Prostate gland (tissue), 2 donors: Measurements from ENCODE around the gene MAP2K1. TPM values are rescaled to one million over a fixed set of nuclear protein-coding genes. Genes with fewer than 3 reads are reported as not detected.

Source experiments
- DNase-seq: peaks from one replicate; pipeline ENCODE4 v3.0.0-alpha.2; 2019; ENCODE audit warnings: low spot score
- H3K27ac ChIP-seq, 2 donors: fragments of 200-600 bp; sonication (generic); 2 replicates each; pipeline ENCODE4 v1.5.1; 2017 to 2019
- H3K27me3 ChIP-seq: fragments of 200-600 bp; sonication (generic); replicated peaks from 2 replicates; pipeline ENCODE4 v1.5.1; 2019; ENCODE audit not compliant: insufficient read depth
- H3K36me3 ChIP-seq, 2 donors: fragments of 200-600 bp; sonication (generic); 1 replicate in 1 of 2; 2 replicates in 1 of 2; pipeline versions ENCODE4 v1.5.1 to v1.8.1; 2017 to 2019
- H3K4me1 ChIP-seq: fragments of 200-600 bp; sonication (generic); replicated peaks from 2 replicates; pipeline ENCODE4 v1.5.1; 2019
- H3K4me3 ChIP-seq, 2 donors: fragments of 200-600 bp; sonication (generic); 2 replicates each; pipeline ENCODE4 v1.5.1; 2017 to 2019
- H3K9me3 ChIP-seq: fragments of 200-600 bp; sonication (generic); 2 replicates; pipeline ENCODE4 v1.5.1; 2017
- POLR2A ChIP-seq: fragments of 450-650 bp; IDR thresholded peaks from one replicate; pipeline ENCODE4 v1.6.1; 2016; ENCODE audit warnings: antibody characterized with exemption, mild to moderate bottlenecking
- POLR2AphosphoS5 ChIP-seq: sonication (generic); formaldehyde crosslinking; IDR thresholded peaks from one replicate; pipeline ENCODE4 v1.6.1; 2017; ENCODE audit warnings: antibody characterized with exemption
- WGBS: methylation state at CpG from one replicate; pipeline ENCODE4 v1.1.5; 2018; 5-methylcytosine and 5-hydroxymethylcytosine counted together
- intact Hi-C: fragments of 100-400 bp; cut with DNase I; formaldehyde crosslinking; loops from one replicate; pipeline ENCODE4 v1.14.2; 2022
- total RNA-seq, 2 donors: library from RNA; depleted of rRNA; stranded (reverse); fragments of >200 nt; gene quantifications; one replicate each; pipeline ENCODE4 v1.1.0, GENCODE V29; 2016
- TF ChIP-seq, protein P1 (sequence below), 4 experiments: fragments of 200-600 bp in 2 of 4; fragments of 450-650 bp in 2 of 4; sonication (generic) in 2 of 4; IDR thresholded peaks; 1 replicate in 3 of 4; 2 replicates in 1 of 4; pipeline ENCODE4 v1.5.1; 2016 to 2019; ENCODE audit warnings: antibody characterized with exemption in 4 of 4, mild to moderate bottlenecking in 2 of 4, moderate library complexity in 2 of 4

The MAP2K1 gene
- total RNA-seq, 2 donors from 2014 or later: 28.0 to 29.0 TPM

DNA sequence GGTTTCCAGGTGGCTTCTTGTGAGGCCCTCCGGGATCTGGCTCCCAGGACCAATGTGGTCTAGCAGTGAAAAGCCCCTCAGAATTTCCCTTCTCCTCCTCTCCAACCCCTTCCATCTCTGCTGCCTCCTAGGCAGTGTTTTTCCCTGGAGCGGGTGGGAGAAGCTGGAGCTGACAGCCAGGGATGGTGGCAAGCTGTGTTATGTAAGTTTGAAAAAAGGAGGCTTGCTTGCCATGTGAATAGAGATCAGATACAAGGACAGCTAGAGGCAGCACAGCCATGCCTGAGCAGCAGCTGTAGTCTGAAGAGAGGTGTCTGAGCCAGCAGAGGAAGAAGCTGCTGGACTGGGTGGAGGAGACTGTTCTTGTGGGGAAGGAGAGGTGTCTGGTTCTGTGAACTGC, 90.3 kb downstream of the MAP2K1 start:
- no peaks in the 10 kb centered on the region for H3K9me3 ChIP-seq
- no peaks in the 10 kb centered on the region for H3K27me3 ChIP-seq
- intact Hi-C loops: no loop called here
- H3K27ac ChIP-seq: no peak overlapping the region
- no peaks in the 10 kb centered on the region for H3K4me1 ChIP-seq
- DNase-seq: no peak
- no peak overlapping the region for H3K4me3 ChIP-seq
- 97% methylated on average over 2 of the region's 2 CpGs for WGBS
- TF ChIP-seq, protein P1, sequence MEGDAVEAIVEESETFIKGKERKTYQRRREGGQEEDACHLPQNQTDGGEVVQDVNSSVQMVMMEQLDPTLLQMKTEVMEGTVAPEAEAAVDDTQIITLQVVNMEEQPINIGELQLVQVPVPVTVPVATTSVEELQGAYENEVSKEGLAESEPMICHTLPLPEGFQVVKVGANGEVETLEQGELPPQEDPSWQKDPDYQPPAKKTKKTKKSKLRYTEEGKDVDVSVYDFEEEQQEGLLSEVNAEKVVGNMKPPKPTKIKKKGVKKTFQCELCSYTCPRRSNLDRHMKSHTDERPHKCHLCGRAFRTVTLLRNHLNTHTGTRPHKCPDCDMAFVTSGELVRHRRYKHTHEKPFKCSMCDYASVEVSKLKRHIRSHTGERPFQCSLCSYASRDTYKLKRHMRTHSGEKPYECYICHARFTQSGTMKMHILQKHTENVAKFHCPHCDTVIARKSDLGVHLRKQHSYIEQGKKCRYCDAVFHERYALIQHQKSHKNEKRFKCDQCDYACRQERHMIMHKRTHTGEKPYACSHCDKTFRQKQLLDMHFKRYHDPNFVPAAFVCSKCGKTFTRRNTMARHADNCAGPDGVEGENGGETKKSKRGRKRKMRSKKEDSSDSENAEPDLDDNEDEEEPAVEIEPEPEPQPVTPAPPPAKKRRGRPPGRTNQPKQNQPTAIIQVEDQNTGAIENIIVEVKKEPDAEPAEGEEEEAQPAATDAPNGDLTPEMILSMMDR (IDR thresholded peaks at IDR 0.05): no peak
- no peak for TF ChIP-seq POLR2A
- H3K36me3 ChIP-seq: no peaks in the 10 kb centered on the region

DNA sequence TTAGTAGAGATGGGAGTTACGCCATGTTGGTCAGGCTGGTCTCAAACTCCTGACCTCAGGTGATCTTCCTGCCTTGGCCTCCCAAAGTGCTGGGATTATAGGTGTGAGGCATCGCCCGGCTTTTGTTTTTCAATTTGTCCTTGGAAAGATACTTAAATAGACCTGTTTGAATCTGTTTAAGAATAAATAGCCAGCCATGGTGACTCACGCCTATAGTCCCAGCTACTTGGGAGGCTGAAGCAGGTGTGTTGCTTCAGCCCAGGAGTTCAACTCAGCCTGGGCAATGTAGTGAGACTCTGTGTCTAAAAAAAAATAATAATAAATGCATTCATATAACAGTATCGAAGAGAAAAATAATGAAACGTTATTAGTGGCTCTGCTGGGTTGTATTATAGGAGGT, 93.6 kb downstream of the MAP2K1 start:
- DNase-seq: no peak
- 95% methylated on average over 6 of the region's 6 CpGs for WGBS
- no peak for TF ChIP-seq POLR2AphosphoS5
- TF ChIP-seq, protein P1 (IDR thresholded peaks at IDR 0.05): no peak
- no peak for TF ChIP-seq POLR2A
- Histone ChIP-seq H3K27me3 (no peaks in the 10 kb centered on the region), H3K9me3 (no peaks in the 10 kb centered on the region), H3K4me3 (no peak overlapping the region), H3K36me3 (no peaks in the 10 kb centered on the region), H3K27ac (no peak overlapping the region), H3K4me1 (no peaks in the 10 kb centered on the region)
- intact Hi-C loops: no loop called here

DNA sequence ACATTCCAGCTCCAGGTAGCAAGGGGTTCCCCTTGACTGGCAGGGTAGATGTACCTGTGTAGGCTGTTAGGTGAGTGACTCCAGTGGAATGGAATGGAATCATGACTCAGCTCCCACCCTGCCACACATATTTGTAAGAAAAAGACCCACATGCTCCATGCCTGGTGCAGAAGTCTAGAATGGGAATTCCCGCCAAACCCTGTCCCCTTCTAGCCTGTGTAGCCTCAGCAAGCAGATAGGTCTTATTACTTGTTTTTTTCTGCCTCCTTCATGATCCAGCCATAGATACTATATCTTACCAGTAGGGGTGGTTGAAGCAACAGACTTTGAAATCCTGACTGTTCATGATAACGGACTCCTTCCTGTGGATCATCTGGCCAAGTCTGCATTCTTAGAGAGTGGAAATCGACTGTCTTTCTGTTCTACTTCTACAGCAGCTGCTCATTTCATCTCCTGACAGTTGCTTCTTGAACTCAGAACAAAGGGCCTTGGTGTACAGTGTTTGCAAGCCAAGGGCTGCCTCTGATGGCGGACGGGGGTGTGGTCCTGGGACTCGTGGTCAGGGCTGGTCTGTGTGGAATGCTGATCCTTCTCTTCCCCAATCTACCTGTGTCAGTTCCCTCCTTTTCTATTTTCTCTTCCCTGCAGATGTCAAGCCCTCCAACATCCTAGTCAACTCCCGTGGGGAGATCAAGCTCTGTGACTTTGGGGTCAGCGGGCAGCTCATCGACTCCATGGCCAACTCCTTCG, 94.6 kb downstream of the MAP2K1 start:
- intact Hi-C loops: no loop called here
- Histone ChIP-seq H3K4me3 (no peak overlapping the region), H3K9me3 (no peaks in the 10 kb centered on the region), H3K27me3 (no peaks in the 10 kb centered on the region), H3K4me1 (no peaks in the 10 kb centered on the region), H3K27ac (no peak overlapping the region), H3K36me3 (no peaks in the 10 kb centered on the region)
- WGBS: 96% methylated on average over 10 of the region's 10 CpGs
- no peak for TF ChIP-seq POLR2A
- TF ChIP-seq, protein P1 (IDR thresholded peaks at IDR 0.05): no peak
- no peak for DNase-seq

DNA sequence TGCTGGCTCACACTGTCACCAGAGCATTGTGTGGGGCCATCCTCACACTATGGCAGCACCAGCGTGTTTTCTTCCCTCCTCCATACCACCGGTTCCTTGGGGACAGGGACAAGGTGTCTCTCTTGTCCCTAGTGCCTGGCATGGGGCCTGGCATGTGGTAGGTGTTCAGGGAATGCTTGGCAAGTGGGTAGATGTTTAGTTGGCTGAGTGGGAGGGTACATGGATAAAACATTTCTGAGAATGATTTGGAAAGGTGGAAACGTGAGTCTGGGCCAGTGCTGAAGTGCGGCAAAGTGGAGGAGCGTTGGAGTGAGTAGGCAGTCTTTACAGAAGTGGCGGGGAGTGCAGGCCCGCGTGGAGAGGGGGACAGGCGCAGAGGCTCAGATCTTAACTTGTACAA, 95.8 kb downstream of the MAP2K1 start:
- DNase-seq: no peak
- 88% methylated on average over 9 of the region's 9 CpGs for WGBS
- Histone ChIP-seq H3K27ac (no peak overlapping the region), H3K36me3 (no peaks in the 10 kb centered on the region), H3K27me3 (no peaks in the 10 kb centered on the region), H3K4me3 (no peak overlapping the region), H3K4me1 (no peaks in the 10 kb centered on the region), H3K9me3 (no peaks in the 10 kb centered on the region)
- intact Hi-C loops: no loop called here
- TF ChIP-seq POLR2A: no peak
- TF ChIP-seq, protein P1 (IDR thresholded peaks at IDR 0.05): no peak
- no peak for TF ChIP-seq POLR2AphosphoS5

DNA sequence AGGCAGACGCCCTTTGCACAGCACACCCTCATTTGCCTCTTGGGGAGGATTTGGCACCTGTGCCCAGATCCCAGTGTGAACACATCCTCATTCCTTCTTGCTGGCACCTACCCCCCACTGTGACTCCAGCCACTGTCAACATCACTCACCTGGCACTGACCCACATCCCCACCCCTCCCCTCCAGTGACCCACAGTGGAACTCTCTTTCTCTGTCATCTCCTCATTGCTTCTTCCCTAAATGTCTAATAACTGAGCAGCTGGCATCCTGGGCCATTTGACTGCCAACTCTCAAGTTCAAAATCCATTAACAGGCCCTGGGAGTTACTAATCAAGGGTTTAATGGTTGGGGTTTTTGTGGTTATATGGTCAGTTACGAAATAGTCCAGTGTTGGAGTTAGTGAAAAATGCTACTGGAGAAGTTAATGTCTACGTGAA, 96.4 kb downstream of the MAP2K1 start:
- peak; percentile 17 for DNase-seq
- TF ChIP-seq, protein P1 (IDR thresholded peaks at IDR 0.05): no peak
- TF ChIP-seq POLR2AphosphoS5 (no peak), POLR2A (no peak)
- Histone ChIP-seq H3K4me1 (no peaks in the 10 kb centered on the region), H3K9me3 (no peaks in the 10 kb centered on the region), H3K36me3 (no peaks in the 10 kb centered on the region), H3K27me3 (no peaks in the 10 kb centered on the region), H3K4me3 (no peak overlapping the region), H3K27ac (no peak overlapping the region)
- intact Hi-C loops: no loop called here
- WGBS: 70% methylated on average over 3 of the region's 3 CpGs
